Kidney (tissue), 14 donors: Measurements from ENCODE around the gene HIGD1A. TPM values are rescaled to one million over a fixed set of nuclear protein-coding genes. Genes with fewer than 3 reads are reported as not detected.

Experiments used
- DNase-seq, 5 donors: peaks; one replicate each; pipeline ENCODE4 v3.0.0-alpha.2; 2013 to 2020
- FAIRE-seq: peaks from 2 replicates; lab custom pipeline; 2012; peaks lifted over from hg19 to GRCh38; lab: Jason Lieb, UNC
- H3K27ac ChIP-seq, 2 donors: one replicate each; pipeline ENCODE4 v1.7.0; 2013; ENCODE audit warnings: low read depth in 2 of 2, low read length in 2 of 2, inconsistent platforms in 1 of 2
- H3K27me3 ChIP-seq: one replicate; pipeline ENCODE4 v1.7.1; 2013; ENCODE audit warnings: low read length, inconsistent platforms; ENCODE audit not compliant: control insufficient read depth, insufficient read depth
- H3K36me3 ChIP-seq, 3 donors: one replicate each; pipeline versions ENCODE4 v1.7.0 to v1.7.1; 2013; ENCODE audit warnings: low read length in 3 of 3, control low read depth in 1 of 3, inconsistent platforms in 1 of 3; ENCODE audit not compliant: insufficient read depth in 3 of 3, control insufficient read depth in 2 of 3
- H3K4me1 ChIP-seq, 3 donors: one replicate each; pipeline versions ENCODE4 v1.7.0 to v1.7.1; 2013; ENCODE audit warnings: low read length in 3 of 3, inconsistent platforms in 1 of 3, low read depth in 1 of 3; ENCODE audit not compliant: control insufficient read depth in 2 of 3, insufficient read depth in 2 of 3
- H3K4me3 ChIP-seq, 3 donors: one replicate each; pipeline versions ENCODE4 v1.7.0 to v1.8.1; 2013; ENCODE audit warnings: low read length in 3 of 3, control low read depth in 1 of 3, inconsistent platforms in 1 of 3
- H3K9ac ChIP-seq, 3 donors: one replicate each; pipeline versions ENCODE4 v1.7.0 to v1.7.1; 2013; ENCODE audit warnings: low read length in 3 of 3, control low read depth in 1 of 3, inconsistent platforms in 1 of 3
- H3K9me3 ChIP-seq, 3 donors: one replicate each; pipeline versions ENCODE4 v1.7.0 to v1.7.1; 2013; ENCODE audit warnings: low read length in 3 of 3, control low read depth in 1 of 3, inconsistent platforms in 1 of 3; ENCODE audit not compliant: control insufficient read depth in 2 of 3, insufficient read depth in 1 of 3
- intact Hi-C: fragments of 100-400 bp; cut with DNase I; formaldehyde crosslinking; loops from one replicate; pipeline ENCODE4 v1.11.1; 2022
- polyA plus RNA-seq: library from polyadenylated mRNA; stranded (reverse); fragments of 350-450 nt; fragmentation: Illumina TruSeq; extraction: RNeasy Lipid Tissue Mini Kit (QIAGEN cat#74804); gene quantifications from one replicate; pipeline ENCODE4 v1.2.3, GENCODE V29; 2014; ENCODE audit warnings: low read depth, low replicate concordance; ENCODE audit not compliant: insufficient read depth
- total RNA-seq: library from RNA; stranded (reverse); fragmentation: NEBNext Ultra II Directional; extraction: Animal tissue kit (Norgen Biotek cat#: 25700); gene quantifications from one replicate; pipeline ENCODE4 v1.2.1, GENCODE V29; 2021
- TF ChIP-seq, protein P1 (sequence below): IDR thresholded peaks from 3 replicates; pipeline ENCODE4 v1.5.1; 2012; ENCODE audit warnings: mild to moderate bottlenecking, moderate library complexity, borderline replicate concordance; ENCODE audit not compliant: insufficient read depth; ENCODE audit errors: extremely low read depth
- donor health status: control.
- donor health status: control.
- donor health status: control.
- donor health status: control.
- donor health status: control.
- donor health status: DM: yes; HTN: yes; CAD: no.
- donor health status: Normal renal cell carcinoma (clear cell type).

The HIGD1A gene
- total and polyA plus RNA-seq, 2 donors from 2014 or later, result 207 to 283 TPM

DNA sequence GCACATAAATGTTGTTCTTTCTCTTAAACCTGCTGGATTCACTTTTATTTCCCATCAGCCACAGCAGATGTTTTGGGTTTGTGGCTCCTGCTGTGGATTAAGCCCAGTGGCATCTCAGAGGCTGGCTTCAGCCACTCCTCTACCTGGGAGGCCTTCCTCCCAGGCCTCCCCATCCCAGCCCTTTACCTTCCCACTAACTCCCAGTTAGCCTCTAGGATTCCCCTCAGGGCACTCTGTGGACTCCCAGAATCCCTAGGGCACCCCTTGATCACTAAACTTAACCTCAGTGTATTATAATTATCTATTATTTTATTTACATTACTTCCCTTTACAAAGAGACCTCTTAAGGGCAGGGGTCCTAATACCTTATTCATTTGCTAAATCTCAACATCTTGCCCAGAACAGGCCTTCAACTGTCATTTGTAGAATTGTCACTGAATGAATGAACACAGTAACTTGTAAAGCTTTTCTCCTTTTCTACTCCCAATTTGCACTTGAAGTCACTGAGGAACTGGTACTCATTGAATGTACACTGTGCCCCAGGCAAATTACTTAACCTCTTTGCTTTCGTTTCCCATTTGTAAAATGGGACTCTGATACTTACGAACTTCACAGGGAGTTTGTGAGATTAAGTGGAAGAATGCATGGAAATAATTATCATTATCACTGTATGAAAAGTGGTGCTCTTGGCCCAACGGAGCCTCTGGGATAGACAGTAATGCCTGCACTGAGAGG is 39.6 kb downstream of the HIGD1A start:
- no peak overlapping the region for H3K9ac ChIP-seq
- DNase-seq (no peak), FAIRE-seq (no peak)
- H3K9me3 ChIP-seq, result no peaks in the 10 kb centered on the region
- no peak overlapping the region for H3K27ac ChIP-seq
- intact Hi-C loops, result no loop called here
- H3K4me3 ChIP-seq, result no peak overlapping the region
- TF ChIP-seq, protein P1, sequence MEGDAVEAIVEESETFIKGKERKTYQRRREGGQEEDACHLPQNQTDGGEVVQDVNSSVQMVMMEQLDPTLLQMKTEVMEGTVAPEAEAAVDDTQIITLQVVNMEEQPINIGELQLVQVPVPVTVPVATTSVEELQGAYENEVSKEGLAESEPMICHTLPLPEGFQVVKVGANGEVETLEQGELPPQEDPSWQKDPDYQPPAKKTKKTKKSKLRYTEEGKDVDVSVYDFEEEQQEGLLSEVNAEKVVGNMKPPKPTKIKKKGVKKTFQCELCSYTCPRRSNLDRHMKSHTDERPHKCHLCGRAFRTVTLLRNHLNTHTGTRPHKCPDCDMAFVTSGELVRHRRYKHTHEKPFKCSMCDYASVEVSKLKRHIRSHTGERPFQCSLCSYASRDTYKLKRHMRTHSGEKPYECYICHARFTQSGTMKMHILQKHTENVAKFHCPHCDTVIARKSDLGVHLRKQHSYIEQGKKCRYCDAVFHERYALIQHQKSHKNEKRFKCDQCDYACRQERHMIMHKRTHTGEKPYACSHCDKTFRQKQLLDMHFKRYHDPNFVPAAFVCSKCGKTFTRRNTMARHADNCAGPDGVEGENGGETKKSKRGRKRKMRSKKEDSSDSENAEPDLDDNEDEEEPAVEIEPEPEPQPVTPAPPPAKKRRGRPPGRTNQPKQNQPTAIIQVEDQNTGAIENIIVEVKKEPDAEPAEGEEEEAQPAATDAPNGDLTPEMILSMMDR, result no peak
- no peaks in the 10 kb centered on the region for H3K36me3 ChIP-seq
- H3K4me1 ChIP-seq, result peaks cover 0 to 5% (median 2%) of the 10 kb centered on the region in 3 donors
- H3K27me3 ChIP-seq, result no peaks in the 10 kb centered on the region

- Histone ChIP-seq H3K27me3 (no peaks in the 10 kb centered on the region), H3K9ac (no peak overlapping the region), H3K4me1 (peaks cover 0 to 5% (median 2%) of the 10 kb centered on the region in 3 donors), H3K9me3 (no peaks in the 10 kb centered on the region), H3K36me3 (no peaks in the 10 kb centered on the region), H3K4me3 (no peak overlapping the region), H3K27ac (no peak overlapping the region)
- DNase-seq, result peak in 1 of 5 donors; percentile 25
- intact Hi-C loops, result no loop called here
- TF ChIP-seq, protein P1, result no peak
- no peak for FAIRE-seq
These were observed 40.2 kb downstream of the HIGD1A start for GRCh38 chr3:42764115-42764514.

DNA sequence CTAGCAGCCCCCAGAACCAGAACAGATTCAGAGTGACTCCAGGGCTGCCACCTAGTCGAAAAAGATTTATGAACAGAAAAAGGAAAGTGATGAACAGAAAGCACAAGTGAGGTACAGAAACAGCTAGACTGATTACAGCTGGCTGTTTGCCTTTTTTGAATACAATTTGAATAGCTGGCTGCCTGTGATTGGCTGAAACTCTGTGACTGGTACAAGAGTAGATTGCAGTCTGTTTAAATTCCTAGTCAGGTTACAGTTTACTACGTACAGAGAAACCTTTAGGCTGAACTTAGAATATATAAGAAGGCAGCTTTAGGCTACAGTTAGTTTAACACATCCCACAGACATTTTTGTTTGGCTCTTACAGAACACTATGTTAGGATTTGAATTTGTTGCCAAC is 41.3 kb downstream of the HIGD1A start:
- Histone ChIP-seq H3K9ac (no peak overlapping the region), H3K4me3 (no peak overlapping the region), H3K4me1 (peaks cover 0 to 5% (median 2%) of the 10 kb centered on the region in 3 donors), H3K36me3 (no peaks in the 10 kb centered on the region), H3K9me3 (no peaks in the 10 kb centered on the region), H3K27me3 (no peaks in the 10 kb centered on the region), H3K27ac (no peak overlapping the region)
- FAIRE-seq (no peak), DNase-seq (peak in 1 of 5 donors; percentile 45)
- TF ChIP-seq, protein P1, result no peak
- intact Hi-C loops, result no loop called here
